ENCODE data around the gene FGF12.
A peak's percentile ranks its signal among the peaks of the same experiment; 100 is the strongest.
"Not testable (repeated sequence)": the region's sequence is repeated elsewhere in the genome, so short reads cannot be mapped to it uniquely, and the experiment has no call there.

FGF12 gene

DNA sequence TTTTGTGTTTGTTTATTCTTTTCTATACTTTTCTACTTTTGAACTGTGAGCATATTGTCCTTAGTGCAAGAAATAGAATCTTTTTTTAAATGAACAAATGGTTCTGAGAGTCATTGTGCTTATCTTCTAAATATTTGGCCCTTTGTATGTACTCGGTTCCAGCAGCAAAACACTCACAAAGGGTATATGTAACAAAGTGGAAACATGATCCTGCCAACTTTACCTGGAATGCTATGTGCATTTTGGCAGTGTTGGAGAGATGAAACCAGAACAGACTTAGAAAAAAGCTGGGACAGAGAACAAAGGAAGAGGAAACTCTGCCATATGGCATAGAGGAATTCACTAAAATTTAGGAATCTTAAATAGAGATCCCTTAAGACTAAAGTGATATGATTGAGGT is 150.1 kb downstream of the FGF12 start:
- DNase-seq: no peak

DNA sequence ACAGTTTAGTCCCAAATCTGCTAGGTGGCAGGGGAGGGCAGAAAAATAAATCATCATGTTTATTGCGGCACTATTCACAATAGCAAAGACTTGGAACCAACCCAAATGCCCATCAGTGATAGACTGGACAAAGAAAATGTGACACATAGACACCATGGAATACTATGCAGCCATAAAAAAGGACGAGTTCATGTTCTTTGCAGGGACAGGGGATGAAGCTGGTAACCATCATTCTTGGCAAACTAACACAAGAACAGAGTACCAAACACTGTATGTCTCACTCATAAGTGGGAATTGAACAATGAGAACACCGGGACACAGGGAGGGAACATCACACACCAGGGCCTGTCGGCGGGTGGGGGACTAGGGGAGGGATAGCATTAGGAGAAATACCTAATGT is 150.6 kb downstream of the FGF12 start:
- not testable (repeated sequence) for DNase-seq

GRCh38 chr3:192575879-192576506 is 151.3 kb downstream of the FGF12 start:
- no peak for DNase-seq

- DNase-seq: no peak
These were observed 154.1 kb downstream of the FGF12 start for GRCh38 chr3:192573240-192573639.

DNA sequence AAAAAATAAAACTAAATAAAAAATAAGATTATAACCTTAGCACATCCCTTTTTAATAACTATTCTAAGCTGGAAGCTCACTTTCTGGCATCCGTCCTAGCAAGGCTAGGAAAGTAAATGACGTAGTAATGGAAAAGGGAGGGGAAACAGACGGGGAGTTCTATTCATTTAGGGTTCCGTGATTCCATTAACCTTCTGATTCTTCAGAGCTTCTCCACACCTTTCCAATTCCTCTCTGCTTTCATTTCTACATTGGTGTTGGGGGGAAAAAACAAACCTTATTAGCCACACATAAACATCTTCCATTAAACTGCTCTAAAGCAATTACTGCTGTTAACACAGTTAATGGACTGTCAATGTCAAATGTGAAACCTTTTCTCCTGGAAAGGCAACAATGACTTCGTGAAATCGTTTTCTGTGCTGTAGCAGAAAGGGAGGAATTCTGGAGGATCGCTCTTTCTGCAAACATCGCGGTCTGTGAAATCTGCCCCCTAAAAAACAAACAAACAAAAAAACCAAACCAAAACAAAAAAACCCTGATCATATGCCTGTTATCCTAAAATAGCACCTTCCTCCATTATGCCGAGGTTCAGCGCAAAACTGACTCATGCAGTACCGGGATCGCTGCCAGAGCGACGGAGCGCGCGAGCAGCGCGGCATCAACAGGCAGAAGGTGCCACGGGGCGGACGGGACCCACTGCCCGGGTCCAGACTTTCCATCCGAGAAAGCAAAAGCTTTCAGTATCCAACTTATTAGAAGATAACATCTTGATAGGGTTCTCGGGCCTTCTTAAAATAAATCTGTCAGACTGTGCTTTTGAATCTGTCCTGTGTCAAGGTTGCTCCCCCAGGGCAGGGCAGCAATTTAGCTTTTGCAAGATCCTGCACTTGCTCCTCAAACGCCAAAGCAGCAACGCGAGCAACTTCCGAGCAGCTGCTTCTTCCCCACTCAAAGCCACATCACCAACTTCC is 156.2 kb downstream of the FGF12 start:
- peak in 1 of 2 donors; percentile 11 for DNase-seq

- DNase-seq: no peak
These were observed 157.0 kb downstream of the FGF12 start for GRCh38 chr3:192570315-192570714.

DNA sequence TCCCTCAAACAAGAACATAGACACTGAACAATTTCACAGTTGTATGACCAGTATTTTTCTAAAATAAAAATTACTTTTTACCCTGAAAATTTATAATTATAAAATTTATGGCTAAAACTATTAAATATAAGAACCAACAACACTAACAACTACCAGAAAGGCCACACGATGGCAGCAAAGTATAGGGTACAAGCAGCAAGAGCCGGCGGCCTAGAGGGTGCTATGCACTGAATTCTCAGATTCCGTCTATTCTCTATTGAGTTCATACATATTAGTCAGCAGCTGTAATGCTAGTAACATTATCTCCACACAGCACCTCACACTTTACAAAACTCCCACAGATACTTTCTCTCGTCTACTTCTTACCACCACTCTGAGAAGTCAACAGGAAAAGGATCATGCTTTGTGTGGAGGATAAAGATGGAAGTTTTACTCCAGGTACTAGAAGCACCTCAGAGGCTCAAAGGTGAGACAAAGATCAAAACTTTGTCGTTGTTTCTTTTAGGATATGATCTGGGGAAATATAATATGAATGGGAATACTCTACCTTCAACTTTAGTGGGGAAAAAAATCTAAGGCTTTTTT is 160.5 kb downstream of the FGF12 start:
- peak; percentile 42 to 65 for DNase-seq

- DNase-seq: no peak
These were observed 162.7 kb downstream of the FGF12 start for GRCh38 chr3:192564611-192565010.

DNA sequence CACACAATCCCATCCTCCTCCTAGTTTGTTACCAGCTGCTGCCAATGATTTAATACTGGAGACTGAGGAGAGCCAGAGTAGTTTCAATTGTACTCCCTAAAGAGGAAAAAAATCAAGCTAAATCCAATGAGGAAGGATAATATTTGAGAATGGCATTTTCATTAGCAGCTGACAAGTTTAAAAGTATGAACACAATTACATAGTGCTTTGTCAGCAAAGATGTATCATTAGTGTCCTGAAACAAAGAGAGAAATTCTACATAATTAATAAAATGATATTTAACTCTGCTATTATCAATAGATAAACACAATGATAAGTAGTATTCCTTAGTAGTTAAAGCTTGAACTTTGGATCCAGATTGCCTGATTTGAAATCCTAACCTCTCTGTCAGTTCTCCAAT is 163.9 kb downstream of the FGF12 start:
- DNase-seq: no peak

- no peak for DNase-seq
These were observed 173.6 kb downstream of the FGF12 start for GRCh38 chr3:192553707-192554106.

DNA sequence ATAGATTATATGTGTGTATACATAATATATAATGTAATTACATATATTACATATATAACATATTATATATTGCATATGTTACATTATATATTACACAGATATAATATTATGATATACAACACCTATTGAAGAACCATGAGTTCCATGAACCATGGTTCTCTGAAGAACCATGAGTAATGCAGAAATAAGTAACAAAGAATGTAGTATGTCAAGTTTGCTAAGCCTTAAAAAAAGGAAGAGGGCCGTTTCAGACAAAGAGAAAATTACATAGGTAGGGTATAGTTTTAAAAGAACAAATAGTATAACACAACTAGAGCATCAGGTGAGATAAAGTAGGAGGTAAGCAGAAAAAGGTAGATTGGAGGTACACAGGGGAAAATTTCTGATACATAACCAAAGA is 177.0 kb downstream of the FGF12 start:
- DNase-seq: no peak

GRCh38 chr3:192545333-192545732 is 182.0 kb downstream of the FGF12 start:
- DNase-seq: no peak

- DNase-seq: no peak
These were observed 184.2 kb downstream of the FGF12 start for GRCh38 chr3:192543163-192543562.

GRCh38 chr3:192516820-192517219 is 210.5 kb downstream of the FGF12 start:
- no peak for DNase-seq

- DNase-seq: no peak
These were observed 211.7 kb downstream of the FGF12 start for GRCh38 chr3:192515664-192516045.

- DNase-seq: no peak
These were observed 212.3 kb downstream of the FGF12 start for GRCh38 chr3:192514754-192515663.

GRCh38 chr3:192514081-192514753 is 213.1 kb downstream of the FGF12 start:
- DNase-seq: no peak

- no peak for DNase-seq
These were observed 221.6 kb downstream of the FGF12 start for GRCh38 chr3:192505731-192506130.

- DNase-seq: no peak
These were observed 225.9 kb downstream of the FGF12 start for GRCh38 chr3:192501401-192501800.

DNA sequence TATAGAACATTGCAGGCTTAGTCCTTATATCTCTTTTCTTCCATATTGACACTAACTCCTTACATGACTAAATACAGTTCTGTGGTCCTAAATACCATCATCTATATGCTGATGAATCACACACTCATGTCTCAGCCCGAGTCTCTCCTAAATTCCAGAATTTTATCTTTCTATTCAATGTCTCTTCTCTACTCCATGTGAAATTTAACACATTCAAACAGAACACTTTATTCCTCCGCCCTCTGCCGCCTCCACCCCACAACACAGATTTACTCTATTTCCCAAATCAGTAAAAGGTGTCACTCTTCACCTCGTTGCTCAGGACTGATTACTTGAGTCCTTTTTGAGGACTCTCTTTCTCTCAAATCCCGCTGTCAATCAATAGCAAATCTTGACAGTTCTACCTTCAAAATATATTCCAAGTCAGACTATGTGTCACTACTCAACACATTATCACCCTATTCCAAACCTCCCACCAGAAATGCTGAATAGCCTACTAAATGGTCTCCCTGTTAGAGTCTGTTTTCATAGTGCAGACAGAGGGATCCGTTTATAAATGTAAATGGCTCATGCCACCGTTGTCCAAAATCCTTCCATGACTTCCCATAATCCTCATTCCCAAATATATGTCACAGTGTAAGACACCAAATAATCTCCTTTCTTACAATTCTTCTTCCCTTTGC is 230.3 kb downstream of the FGF12 start:
- DNase-seq: no peak

- no peak for DNase-seq
These were observed 233.2 kb downstream of the FGF12 start for GRCh38 chr3:192494174-192494573.
